ENCODE measurements around the gene MOB4. TPM values are rescaled to one million over a fixed set of nuclear protein-coding genes. Genes with fewer than 3 reads are reported as not detected.
"Not testable (repeated sequence)": the region's sequence is repeated elsewhere in the genome, so short reads cannot be mapped to it uniquely, and the experiment has no call there.

MOB4 gene
- total RNA-seq, 2 donors from 2014 or later: 20.9 to 21.6 TPM

DNA sequence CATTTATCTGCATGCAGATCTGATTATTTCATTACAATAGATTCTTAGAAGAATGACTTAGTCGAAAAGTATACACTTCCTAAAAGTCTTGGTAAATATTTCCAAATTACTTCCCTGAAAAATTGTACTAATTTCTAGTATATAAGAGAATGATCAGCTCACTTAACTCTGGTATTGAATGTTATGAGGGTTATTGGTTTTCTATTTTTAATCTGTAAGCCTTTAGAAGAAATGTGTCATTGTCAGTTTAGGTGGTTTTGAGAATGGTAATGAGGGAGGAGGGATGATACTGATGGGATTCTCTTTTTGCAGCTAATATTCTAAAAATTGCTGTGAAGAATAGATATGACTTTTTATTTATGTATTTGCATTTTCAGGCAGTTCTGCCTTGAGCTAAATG lies 23.9 kb downstream of the MOB4 start:
- Mint-ChIP-seq H3K27ac (peak overlapping the region; percentile 76), H3K27me3 (ENCODE audit: low read depth) (no peaks in the 10 kb centered on the region), H3K9me3 (no peaks in the 10 kb centered on the region), H3K4me1 (ENCODE audit: low read depth) (peaks cover 21% of the 10 kb centered on the region), H3K36me3 (ENCODE audit: insufficient read depth in 2 of 2) (peaks cover 7 to 44% of the 10 kb centered on the region in 2 donors), H3K4me3 (no peak overlapping the region)
- DNase-seq (no peak), ATAC-seq (replicated peaks in 1 of 2) (no peak)

- ATAC-seq (replicated peaks in 1 of 2): no peak
- H3K36me3 Mint-ChIP-seq (ENCODE audit: insufficient read depth in 2 of 2): peaks cover 3 to 26% of the 10 kb centered on the region in 2 donors
- no peaks in the 10 kb centered on the region for H3K9me3 Mint-ChIP-seq
- H3K4me3 Mint-ChIP-seq: no peak overlapping the region
- H3K27me3 Mint-ChIP-seq (ENCODE audit: low read depth): no peaks in the 10 kb centered on the region
- peaks cover 11% of the 10 kb centered on the region for H3K4me1 Mint-ChIP-seq (ENCODE audit: low read depth)
- no peak for DNase-seq
- H3K27ac Mint-ChIP-seq: no peak overlapping the region
Observed at GRCh38 chr2:197543206-197543605, 27.3 kb downstream of the MOB4 start.

GRCh38 chr2:197547163-197547900 lies 31.5 kb downstream of the MOB4 start:
- Mint-ChIP-seq H3K9me3 (no peaks in the 10 kb centered on the region), H3K4me3 (no peak overlapping the region), H3K36me3 (ENCODE audit: insufficient read depth in 2 of 2) (peaks cover 0 to 15% of the 10 kb centered on the region in 2 donors), H3K4me1 (ENCODE audit: low read depth) (no peaks in the 10 kb centered on the region), H3K27ac (peak overlapping the region; percentile 63), H3K27me3 (ENCODE audit: low read depth) (no peaks in the 10 kb centered on the region)
- ATAC-seq (replicated peaks in 1 of 2) (no peak), DNase-seq (no peak)

DNA sequence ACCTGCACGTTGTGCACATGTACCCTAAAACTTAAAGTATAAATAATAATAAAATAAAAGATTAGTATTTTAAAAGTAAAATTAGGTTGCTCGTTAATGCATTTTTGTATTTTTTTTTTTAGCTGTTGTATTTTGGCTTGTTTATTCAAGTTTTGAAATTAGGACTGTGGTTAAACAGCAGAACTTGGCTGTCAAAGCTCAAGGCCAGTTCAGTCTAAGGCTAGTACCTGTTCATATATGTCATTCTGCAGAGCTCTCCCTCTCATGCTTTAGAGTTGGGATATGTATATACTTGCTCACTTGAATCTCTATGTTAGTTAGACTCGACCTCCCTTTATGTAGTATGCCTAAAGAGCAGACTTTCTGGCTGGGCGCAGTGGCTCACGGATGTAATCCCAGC lies 32.7 kb downstream of the MOB4 start:
- Mint-ChIP-seq H3K4me3 (no peak overlapping the region), H3K27me3 (ENCODE audit: low read depth) (no peaks in the 10 kb centered on the region), H3K4me1 (ENCODE audit: low read depth) (no peaks in the 10 kb centered on the region), H3K36me3 (ENCODE audit: insufficient read depth in 2 of 2) (peaks cover 0 to 10% of the 10 kb centered on the region in 2 donors), H3K9me3 (no peaks in the 10 kb centered on the region), H3K27ac (peak overlapping the region; percentile 68)
- ATAC-seq (replicated peaks in 1 of 2) (no peak), DNase-seq (no peak)

- not testable (repeated sequence) for ATAC-seq (replicated peaks in 1 of 2); H3K27ac Mint-ChIP-seq; H3K4me3 Mint-ChIP-seq; H3K27me3 Mint-ChIP-seq (ENCODE audit: low read depth); H3K9me3 Mint-ChIP-seq; DNase-seq; H3K4me1 Mint-ChIP-seq (ENCODE audit: low read depth)
- H3K36me3 Mint-ChIP-seq (ENCODE audit: insufficient read depth in 2 of 2): peaks cover 0 to 13% of the 10 kb centered on the region in 2 donors
Observed at GRCh38 chr2:197551260-197551659, 35.4 kb downstream of the MOB4 start.

GRCh38 chr2:197555467-197555866 lies 39.6 kb downstream of the MOB4 start:
- DNase-seq (no peak), ATAC-seq (replicated peaks in 1 of 2) (no peak)
- H3K9me3 Mint-ChIP-seq: no peaks in the 10 kb centered on the region
- H3K36me3 Mint-ChIP-seq (ENCODE audit: insufficient read depth in 2 of 2): peaks cover 0 to 6% of the 10 kb centered on the region in 2 donors
- H3K4me1 Mint-ChIP-seq (ENCODE audit: low read depth): no peaks in the 10 kb centered on the region
- no peaks in the 10 kb centered on the region for H3K27me3 Mint-ChIP-seq (ENCODE audit: low read depth)
- no peak overlapping the region for H3K4me3 Mint-ChIP-seq
- no peak overlapping the region for H3K27ac Mint-ChIP-seq

DNA sequence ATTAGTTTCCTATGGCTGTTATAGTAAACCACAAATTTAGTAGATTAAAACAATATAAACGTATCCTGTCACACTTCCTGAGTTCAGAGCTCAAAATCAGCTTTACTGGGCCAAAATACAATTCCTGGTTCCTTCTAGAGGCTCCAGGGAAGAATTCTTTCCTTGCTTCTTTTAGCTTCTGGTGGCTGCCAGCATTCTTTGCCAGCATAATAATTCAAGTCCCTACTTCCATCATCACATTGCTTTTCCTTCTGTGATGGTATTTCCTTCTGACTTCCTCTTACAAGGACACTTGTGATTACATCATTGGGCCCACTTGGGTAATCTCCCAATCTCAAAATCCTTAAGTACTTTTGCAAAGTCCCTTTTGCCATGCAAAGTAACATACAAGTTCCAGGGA lies 40.6 kb downstream of the MOB4 start:
- Mint-ChIP-seq H3K9me3 (no peaks in the 10 kb centered on the region), H3K27ac (peak overlapping the region; percentile 52), H3K27me3 (ENCODE audit: low read depth) (no peaks in the 10 kb centered on the region), H3K36me3 (ENCODE audit: insufficient read depth in 2 of 2) (peaks cover 0 to 8% of the 10 kb centered on the region in 2 donors), H3K4me1 (ENCODE audit: low read depth) (no peaks in the 10 kb centered on the region), H3K4me3 (no peak overlapping the region)
- ATAC-seq (replicated peaks in 1 of 2) (no peak), DNase-seq (no peak)

- DNase-seq (no peak), ATAC-seq (replicated peaks in 1 of 2) (no peak)
- no peaks in the 10 kb centered on the region for H3K27me3 Mint-ChIP-seq (ENCODE audit: low read depth)
- H3K9me3 Mint-ChIP-seq: peaks cover 0 to 3% of the 10 kb centered on the region in 2 donors
- no peak overlapping the region for H3K27ac Mint-ChIP-seq
- H3K36me3 Mint-ChIP-seq (ENCODE audit: insufficient read depth in 2 of 2): peaks cover 4 to 12% of the 10 kb centered on the region in 2 donors
- H3K4me3 Mint-ChIP-seq: no peak overlapping the region
- H3K4me1 Mint-ChIP-seq (ENCODE audit: low read depth): no peaks in the 10 kb centered on the region
Observed at GRCh38 chr2:197558393-197558792, 42.5 kb downstream of the MOB4 start.

- Mint-ChIP-seq H3K27me3 (ENCODE audit: low read depth) (no peaks in the 10 kb centered on the region), H3K9me3 (peaks cover 0 to 3% of the 10 kb centered on the region in 2 donors), H3K36me3 (ENCODE audit: insufficient read depth in 2 of 2) (peaks cover 4 to 13% of the 10 kb centered on the region in 2 donors), H3K4me1 (ENCODE audit: low read depth) (no peaks in the 10 kb centered on the region), H3K4me3 (no peak overlapping the region), H3K27ac (no peak overlapping the region)
- no peak for ATAC-seq (replicated peaks in 1 of 2)
- no peak for DNase-seq
Observed at GRCh38 chr2:197559681-197560080, 43.8 kb downstream of the MOB4 start.

DNA sequence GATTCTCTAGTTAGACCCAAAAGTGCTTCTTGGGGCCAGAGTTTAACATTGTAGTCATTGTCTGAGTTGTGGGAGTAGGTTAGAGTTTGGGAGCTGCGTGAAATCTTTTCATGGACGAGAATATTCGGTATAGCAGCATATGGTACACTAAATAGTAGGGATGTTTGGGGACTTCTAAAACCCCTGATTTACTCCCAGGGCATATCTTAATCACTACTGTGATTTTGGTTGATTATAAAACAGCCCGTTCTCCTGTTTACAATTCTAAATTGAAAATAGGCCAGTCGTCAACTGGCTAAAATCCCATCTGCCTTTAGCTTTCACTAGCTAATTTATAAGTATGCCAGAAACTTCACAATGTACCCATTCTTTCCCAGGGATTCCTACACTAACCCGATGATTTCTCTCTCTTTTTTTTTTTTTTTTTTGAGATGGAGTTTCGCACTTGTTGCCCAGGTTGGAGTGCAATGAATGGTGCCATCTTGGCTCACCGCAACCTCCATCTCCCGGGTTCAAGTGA lies 44.3 kb downstream of the MOB4 start:
- peaks cover 4 to 13% of the 10 kb centered on the region in 2 donors for H3K36me3 Mint-ChIP-seq (ENCODE audit: insufficient read depth in 2 of 2)

DNA sequence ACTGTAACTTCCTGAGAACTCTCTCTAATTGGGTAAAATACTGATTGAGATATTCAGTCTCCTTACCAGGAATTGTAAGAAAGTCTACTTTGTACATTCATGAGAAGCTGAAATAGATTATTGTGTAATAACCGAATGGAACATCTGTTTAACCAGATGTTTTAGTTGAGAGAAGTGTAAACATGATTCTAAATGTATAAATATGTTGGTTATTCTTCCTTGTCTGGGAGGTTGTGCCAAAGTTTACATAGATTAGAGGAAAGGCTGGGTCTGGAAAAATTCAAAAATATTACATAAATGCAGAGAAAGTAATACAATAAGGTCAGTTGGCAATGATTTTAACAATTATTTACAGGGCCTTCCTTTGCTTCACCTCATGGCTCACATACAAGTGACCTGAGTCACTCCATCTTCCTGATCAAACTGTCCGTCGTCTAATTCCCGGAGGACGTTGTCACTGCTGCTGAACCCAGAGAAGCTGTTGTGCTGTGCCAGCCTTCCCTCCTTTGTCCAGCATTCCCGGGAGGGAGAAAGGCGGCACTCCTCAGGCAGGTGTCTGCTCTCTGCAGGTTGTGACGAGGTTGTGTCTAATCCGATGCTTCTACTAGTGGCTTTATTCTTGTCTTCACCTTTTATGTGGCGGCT lies 55.9 kb downstream of the MOB4 start:
- H3K27ac Mint-ChIP-seq: no peak overlapping the region
- H3K4me3 Mint-ChIP-seq: no peak overlapping the region
- no peak for DNase-seq
- H3K4me1 Mint-ChIP-seq (ENCODE audit: low read depth): no peaks in the 10 kb centered on the region
- no peak for ATAC-seq (replicated peaks in 1 of 2)
- peaks cover 5 to 7% of the 10 kb centered on the region in 2 donors for H3K9me3 Mint-ChIP-seq
- peaks cover 13 to 24% of the 10 kb centered on the region in 2 donors for H3K36me3 Mint-ChIP-seq (ENCODE audit: insufficient read depth in 2 of 2)
- H3K27me3 Mint-ChIP-seq (ENCODE audit: low read depth): no peaks in the 10 kb centered on the region

More for the DNA sequence above, 44.3 kb downstream of the MOB4 start:
- DNase-seq: no peak
- Mint-ChIP-seq H3K4me1 (ENCODE audit: low read depth) (no peaks in the 10 kb centered on the region), H3K27me3 (ENCODE audit: low read depth) (no peaks in the 10 kb centered on the region), H3K27ac (no peak overlapping the region), H3K4me3 (no peak overlapping the region), H3K9me3 (peaks cover 0 to 3% of the 10 kb centered on the region in 2 donors)
- no peak for ATAC-seq (replicated peaks in 1 of 2)

GRCh38 chr2:197573608-197574007 lies 57.7 kb downstream of the MOB4 start:
- Mint-ChIP-seq H3K9me3 (peaks cover 5 to 7% of the 10 kb centered on the region in 2 donors), H3K27ac (no peak overlapping the region), H3K27me3 (ENCODE audit: low read depth) (no peaks in the 10 kb centered on the region), H3K4me1 (ENCODE audit: low read depth) (no peaks in the 10 kb centered on the region), H3K4me3 (no peak overlapping the region), H3K36me3 (ENCODE audit: insufficient read depth in 2 of 2) (peaks cover 13 to 24% of the 10 kb centered on the region in 2 donors)
- DNase-seq (no peak), ATAC-seq (replicated peaks in 1 of 2) (no peak)

DNA sequence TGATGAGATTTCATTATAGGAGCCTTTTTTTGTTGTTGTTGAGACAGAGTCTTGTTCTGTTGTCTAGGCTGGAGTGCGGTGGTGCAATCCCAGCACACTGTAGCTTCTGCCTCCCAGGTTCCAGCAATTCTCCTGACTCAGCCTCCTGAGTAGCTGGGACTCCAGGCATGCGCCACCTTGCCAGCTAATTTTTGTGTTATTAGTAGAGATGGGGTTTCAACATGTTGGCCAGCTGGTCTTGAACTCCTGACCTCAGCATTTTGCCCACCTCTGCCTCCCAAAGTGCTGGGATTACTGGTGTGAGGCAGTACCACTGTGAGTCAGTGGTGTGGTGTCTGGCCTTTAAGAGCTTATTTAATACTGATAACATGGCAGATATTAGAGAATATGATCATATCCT lies 60.1 kb downstream of the MOB4 start:
- Mint-ChIP-seq H3K4me3 (no peak overlapping the region), H3K27me3 (ENCODE audit: low read depth) (no peaks in the 10 kb centered on the region), H3K4me1 (ENCODE audit: low read depth) (no peaks in the 10 kb centered on the region), H3K36me3 (ENCODE audit: insufficient read depth in 2 of 2) (peaks cover 13 to 24% of the 10 kb centered on the region in 2 donors), H3K9me3 (peaks cover 5 to 7% of the 10 kb centered on the region in 2 donors), H3K27ac (no peak overlapping the region)
- ATAC-seq (replicated peaks in 1 of 2) (no peak), DNase-seq (no peak)

Data from activated T-cell treated with anti-CD3 and anti-CD28 coated beads, Interleukin-2, amount 50 U/mL, for 72 hours (primary cell).